GM12864 (cell line): ENCODE measurements around the gene GCNT4.

Experiments used
- DNase-seq: peaks from one replicate; pipeline ENCODE4 v3.0.0-alpha.2; 2011; ENCODE audit warnings: low read depth
- H3K4me3 ChIP-seq: 2 replicates; pipeline ENCODE4 v1.5.1; 2011; ENCODE audit warnings: mild to moderate bottlenecking, low read depth, low read length, control low read depth
- TF ChIP-seq, protein P1 (sequence below): IDR thresholded peaks from 2 replicates; pipeline ENCODE4 v1.5.1; 2011; ENCODE audit warnings: low read depth, mild to moderate bottlenecking, moderate library complexity, low read length, control low read depth, inconsistent platforms; ENCODE audit errors: missing control alignments

Gene GCNT4

DNA sequence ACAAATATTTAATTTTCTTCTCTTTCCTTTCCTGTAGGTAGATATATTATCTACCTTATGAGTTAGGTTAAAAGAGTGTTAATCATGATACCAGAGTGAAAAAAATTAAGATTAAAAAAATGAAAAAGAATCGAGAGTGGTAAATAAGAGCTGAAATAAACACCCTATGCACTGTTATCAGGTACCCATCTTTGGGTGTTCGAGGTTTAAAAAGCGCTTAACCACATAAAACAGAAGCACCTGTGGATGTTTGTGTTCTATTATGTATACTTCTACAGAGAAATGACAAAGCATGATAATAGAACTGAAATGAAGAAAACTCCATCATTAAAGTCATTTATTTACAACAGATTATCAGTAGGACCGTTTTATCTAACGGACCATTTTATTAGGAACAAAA, 25.7 kb upstream of the GCNT4 start:
- TF ChIP-seq, protein P1, sequence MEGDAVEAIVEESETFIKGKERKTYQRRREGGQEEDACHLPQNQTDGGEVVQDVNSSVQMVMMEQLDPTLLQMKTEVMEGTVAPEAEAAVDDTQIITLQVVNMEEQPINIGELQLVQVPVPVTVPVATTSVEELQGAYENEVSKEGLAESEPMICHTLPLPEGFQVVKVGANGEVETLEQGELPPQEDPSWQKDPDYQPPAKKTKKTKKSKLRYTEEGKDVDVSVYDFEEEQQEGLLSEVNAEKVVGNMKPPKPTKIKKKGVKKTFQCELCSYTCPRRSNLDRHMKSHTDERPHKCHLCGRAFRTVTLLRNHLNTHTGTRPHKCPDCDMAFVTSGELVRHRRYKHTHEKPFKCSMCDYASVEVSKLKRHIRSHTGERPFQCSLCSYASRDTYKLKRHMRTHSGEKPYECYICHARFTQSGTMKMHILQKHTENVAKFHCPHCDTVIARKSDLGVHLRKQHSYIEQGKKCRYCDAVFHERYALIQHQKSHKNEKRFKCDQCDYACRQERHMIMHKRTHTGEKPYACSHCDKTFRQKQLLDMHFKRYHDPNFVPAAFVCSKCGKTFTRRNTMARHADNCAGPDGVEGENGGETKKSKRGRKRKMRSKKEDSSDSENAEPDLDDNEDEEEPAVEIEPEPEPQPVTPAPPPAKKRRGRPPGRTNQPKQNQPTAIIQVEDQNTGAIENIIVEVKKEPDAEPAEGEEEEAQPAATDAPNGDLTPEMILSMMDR = no peak
- DNase-seq = no peak
- no peak overlapping the region for H3K4me3 ChIP-seq

DNA sequence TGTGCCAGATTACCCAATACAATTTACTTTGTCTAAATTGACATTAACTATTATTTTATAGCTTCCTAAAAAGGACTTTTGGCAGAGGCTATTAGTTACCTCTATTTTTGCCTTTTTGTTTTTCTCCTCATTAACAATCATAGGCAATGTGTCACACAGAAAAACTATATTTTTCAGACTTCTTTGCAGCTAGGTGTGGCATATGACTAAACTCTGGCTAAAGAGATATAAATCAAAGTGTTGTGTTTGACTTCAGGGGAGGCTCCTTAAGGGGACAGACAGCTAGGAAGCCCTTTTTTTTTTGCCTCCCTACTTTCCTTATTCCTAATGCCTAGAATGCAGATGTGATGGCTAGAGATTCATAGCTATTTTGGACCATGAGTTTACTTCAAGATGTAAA, 19.7 kb upstream of the GCNT4 start:
- no peak overlapping the region for H3K4me3 ChIP-seq
- TF ChIP-seq, protein P1 = no peak
- DNase-seq = no peak

DNA sequence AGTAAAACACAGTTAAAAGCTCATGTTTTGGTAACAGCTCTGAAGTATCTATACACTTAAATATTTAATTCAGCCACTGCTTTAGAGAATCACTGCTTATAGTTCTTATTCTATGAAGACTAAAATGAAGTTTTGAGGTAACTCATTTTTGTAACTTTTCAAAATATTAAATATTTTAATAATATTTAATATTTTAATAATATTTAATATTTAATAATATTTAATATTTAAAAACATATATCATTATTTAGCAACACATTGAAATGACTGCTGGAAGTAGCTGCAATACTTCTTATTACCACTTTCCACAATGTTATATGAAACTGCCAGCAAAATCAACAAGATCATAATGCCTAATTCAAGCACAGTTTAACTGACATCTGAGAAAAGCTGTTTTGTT, 18.7 kb upstream of the GCNT4 start:
- H3K4me3 ChIP-seq = no peak overlapping the region
- no peak for DNase-seq
- TF ChIP-seq, protein P1 = no peak

DNA sequence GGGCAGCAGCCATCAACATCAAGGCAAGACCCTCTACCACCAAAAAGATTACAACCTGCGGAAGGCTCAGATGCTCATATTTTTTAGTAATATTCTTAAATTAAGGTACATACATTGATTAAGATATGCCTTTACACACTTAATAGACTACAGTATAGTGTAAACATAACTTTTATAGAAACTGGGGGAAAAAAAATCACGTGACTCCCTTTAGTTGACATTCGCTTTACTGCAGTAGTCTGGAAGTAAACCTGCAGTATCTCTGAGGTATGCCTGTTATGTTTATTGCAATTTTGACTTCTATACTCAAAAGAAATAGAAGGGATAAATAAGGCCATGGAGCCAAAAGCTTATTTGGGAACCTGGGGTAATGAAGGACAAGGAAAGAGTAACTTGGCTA, 15.1 kb upstream of the GCNT4 start:
- no peak for DNase-seq
- H3K4me3 ChIP-seq = no peak overlapping the region
- TF ChIP-seq, protein P1 = no peak

DNA sequence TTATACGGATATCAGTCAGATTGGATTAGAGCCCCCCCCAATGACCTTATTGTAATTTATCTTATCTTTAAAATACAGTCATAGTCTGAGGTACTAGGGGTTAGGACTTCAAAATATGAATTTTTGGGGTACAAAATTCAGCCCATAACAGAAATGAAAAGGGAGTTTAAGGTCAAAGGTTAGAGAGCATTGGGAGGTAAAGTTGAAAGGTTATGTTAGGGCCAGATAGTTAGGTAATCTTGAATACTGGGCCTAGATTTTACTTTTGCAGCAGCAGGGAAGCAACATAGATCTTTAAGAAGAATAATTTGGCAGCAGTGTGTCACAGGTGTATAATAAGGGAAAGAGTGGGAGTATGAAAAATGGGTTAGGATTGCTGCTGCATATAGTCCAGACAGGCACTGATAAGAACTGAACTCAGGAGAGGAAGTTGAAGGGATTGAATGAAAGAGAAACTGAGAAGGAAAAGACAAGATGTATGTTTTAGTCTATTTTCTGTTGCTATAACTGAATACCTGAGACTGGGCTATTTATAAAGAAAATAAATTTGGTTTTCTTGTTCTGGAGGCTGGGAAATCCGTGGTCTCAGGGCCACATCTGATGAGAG, 10.7 kb upstream of the GCNT4 start:
- no peak overlapping the region for H3K4me3 ChIP-seq
- no peak for DNase-seq
- TF ChIP-seq, protein P1 = no peak

DNA sequence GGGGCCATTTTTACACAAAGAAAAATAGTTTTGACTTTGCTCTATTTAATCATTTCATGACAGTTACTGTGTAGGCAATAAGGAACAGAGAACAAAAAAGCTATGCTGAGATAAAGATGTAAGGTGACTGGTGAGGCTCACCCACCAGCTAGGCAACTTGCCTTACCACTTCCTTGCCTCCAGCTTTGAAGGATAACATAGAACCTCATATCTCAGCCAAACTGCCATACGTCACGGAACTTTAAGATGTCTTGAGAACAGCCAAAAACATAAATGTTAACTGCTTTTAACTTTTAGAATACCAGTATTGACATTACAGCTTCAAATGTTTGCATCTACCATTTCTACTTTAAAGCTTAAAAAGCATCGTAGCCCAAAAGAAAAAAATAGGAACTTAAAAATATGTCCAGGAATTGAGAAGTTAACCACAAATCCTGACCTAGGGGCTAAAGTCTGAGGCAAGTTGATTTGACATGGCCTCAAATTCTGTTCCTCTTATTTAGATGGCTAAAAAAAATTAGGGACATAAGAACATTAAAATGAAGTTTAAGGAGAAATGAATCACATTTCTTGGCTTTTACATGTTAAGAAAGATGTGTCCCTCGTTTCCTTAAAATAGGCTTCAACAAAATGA, 7.7 kb upstream of the GCNT4 start:
- TF ChIP-seq, protein P1 = no peak
- H3K4me3 ChIP-seq = no peak overlapping the region
- DNase-seq = no peak

DNA sequence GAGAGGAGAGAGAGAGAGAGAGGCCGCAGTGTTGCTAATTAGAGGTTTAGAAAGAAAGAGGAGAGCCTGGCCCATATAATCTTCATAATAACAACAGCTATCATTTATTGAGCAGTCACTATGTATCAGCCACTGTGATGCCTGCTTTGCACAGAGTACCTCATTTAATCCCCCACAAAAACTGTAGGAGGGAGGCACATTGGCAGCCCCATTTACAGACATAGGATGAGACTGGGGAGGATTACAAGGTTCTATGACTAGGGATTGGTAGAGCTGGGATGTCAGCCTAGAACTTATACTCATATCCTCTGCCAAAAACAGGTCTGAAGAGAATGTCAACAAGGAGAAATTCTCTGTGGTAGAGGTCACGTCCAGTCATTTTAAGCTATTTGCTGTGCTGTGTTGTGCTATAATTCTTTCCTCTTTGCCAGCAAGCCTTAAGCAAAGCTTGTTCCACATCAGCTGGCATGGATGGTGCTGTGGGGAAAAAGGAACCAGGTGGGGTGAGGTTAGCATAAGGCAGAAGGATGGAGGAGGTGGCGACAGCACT, 6.7 kb upstream of the GCNT4 start:
- TF ChIP-seq, protein P1 = no peak
- no peak overlapping the region for H3K4me3 ChIP-seq
- no peak for DNase-seq
